Pancreas (tissue), 10 donors: ENCODE measurements around the gene ABCF3. TPM values are rescaled to one million over a fixed set of nuclear protein-coding genes. Genes with fewer than 3 reads are reported as not detected.

Experiments
- ATAC-seq, 4 donors: fragments of 200-7000 bp; cut with Tn5 transposase; one replicate each; pipeline versions ENCODE4 v1.8.0 to v1.9.1; 2020; ENCODE audit warnings: mild to moderate bottlenecking in 4 of 4, moderate library complexity in 4 of 4
- DNase-seq, 6 donors: peaks; one replicate each; pipeline ENCODE4 v3.0.0-alpha.2; 2020
- FAIRE-seq: peaks from 2 replicates; lab custom pipeline; 2012; peaks lifted over from hg19 to GRCh38; lab: Jason Lieb, UNC
- H3K27ac ChIP-seq, 4 donors: fragments of 200-600 bp; sonication (generic); 1 replicate in 3 of 4; 2 replicates in 1 of 4; pipeline versions ENCODE4 v1.5.0 to v1.8.0; 2020
- H3K27me3 ChIP-seq, 4 donors: fragments of 200-600 bp; one replicate each; pipeline ENCODE4 v1.8.0; 2021
- H3K36me3 ChIP-seq, 3 donors: fragments of 200-600 bp; sonication (generic) in 1 of 3; one replicate each; pipeline versions ENCODE4 v1.5.0 to v1.8.0; 2020 to 2021
- H3K4me1 ChIP-seq, 3 donors: fragments of 200-600 bp; one replicate each; pipeline ENCODE4 v1.8.0; 2021
- H3K4me3 ChIP-seq, 4 donors: fragments of 200-600 bp; sonication (generic) in 2 of 4; one replicate each; pipeline versions ENCODE4 v1.5.0 to v1.8.0; 2020 to 2021
- H3K9me3 ChIP-seq, 4 donors: fragments of 200-600 bp; one replicate each; pipeline ENCODE4 v1.8.0; 2021
- WGBS, 2 donors: extraction: QIAGEN DNeasy Blood & Tissue Kit; methylation state at CpG; one replicate each; pipeline ENCODE4 v1.1.7; 2013; 5-methylcytosine and 5-hydroxymethylcytosine counted together
- intact Hi-C, 3 donors: fragments of 100-400 bp; cut with DNase I; formaldehyde crosslinking; loops; one replicate each; pipeline versions ENCODE4 v1.11.1 to v1.14.2; 2022
- polyA plus RNA-seq, 2 donors: library from polyadenylated mRNA; stranded (reverse); fragments of 200-250 nt; gene quantifications; one replicate each; pipeline ENCODE4 v1.2.3, GENCODE V29; 2013
- total RNA-seq, 6 donors: library from RNA; stranded (reverse); fragmentation: NEBNext Ultra II Directional in 4 of 6; extraction: Animal tissue kit (Norgen Biotek cat#: 25700) in 4 of 6; gene quantifications; one replicate each; pipeline versions ENCODE4 v1.2.1 to v1.2.4, GENCODE V29; 2021 to 2023
- TF ChIP-seq, protein P1 (sequence below), 4 donors: fragments of 200-600 bp; sonication (generic) in 3 of 4; IDR thresholded peaks; one replicate each; pipeline versions ENCODE4 v1.5.0 to v1.8.0; 2021; ENCODE audit warnings: antibody characterized with exemption in 4 of 4
- donor health status: healthy with polysubstance abuse.
- donor health status: DM: no; HTN: no; CAD: no; lungs with moderate emphysema.
- donor health status: DM: no; HTN: no; CAD: no.
- donor health status: control.
- donor health status: control.
- donor health status: Bipolar disorder and iron deficiency.
- donor health status: DM: yes; HTN: yes; CAD: no.
- donor health status: DM: no; HTN: no; CAD: no.
- donor health status: DM: no; HTN: no; CAD: no.
- donor health status: DM: yes; HTN: yes; CAD: no.

ABCF3 gene
- total and polyA plus RNA-seq, 8 donors, result 31.7 to 92.1 (median 42.1) TPM

DNA sequence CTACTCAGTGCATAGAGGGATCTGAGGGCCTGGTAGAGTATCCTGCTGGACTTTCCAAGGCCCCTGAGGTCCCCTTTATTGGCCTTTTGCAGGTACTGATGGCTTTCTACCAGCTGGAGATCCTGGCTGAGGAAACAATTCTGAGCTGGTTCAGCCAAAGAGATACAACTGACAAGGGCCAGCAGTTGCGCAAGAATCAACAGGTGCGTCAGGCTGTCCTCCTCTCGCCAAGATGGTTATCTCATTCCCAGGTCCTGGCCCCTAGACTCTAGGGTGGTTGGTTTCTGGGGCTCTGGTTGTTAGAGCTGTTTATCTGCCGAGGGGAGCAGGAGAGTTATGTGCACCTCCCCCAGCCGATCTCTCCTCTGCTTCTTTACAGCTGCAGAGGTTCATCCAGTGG, 41.5 kb upstream of the ABCF3 start:
- intact Hi-C loops, result loop anchor here in 2 of 3 donors (5.0 to 10.0 kb wide), 2 partner anchors 90 to 103 kb away; partner anchors contain the start of genes ALG3 (in 1 of the 2) and EEF1AKMT4 (in 1 of the 2)
- TF ChIP-seq, protein P1, sequence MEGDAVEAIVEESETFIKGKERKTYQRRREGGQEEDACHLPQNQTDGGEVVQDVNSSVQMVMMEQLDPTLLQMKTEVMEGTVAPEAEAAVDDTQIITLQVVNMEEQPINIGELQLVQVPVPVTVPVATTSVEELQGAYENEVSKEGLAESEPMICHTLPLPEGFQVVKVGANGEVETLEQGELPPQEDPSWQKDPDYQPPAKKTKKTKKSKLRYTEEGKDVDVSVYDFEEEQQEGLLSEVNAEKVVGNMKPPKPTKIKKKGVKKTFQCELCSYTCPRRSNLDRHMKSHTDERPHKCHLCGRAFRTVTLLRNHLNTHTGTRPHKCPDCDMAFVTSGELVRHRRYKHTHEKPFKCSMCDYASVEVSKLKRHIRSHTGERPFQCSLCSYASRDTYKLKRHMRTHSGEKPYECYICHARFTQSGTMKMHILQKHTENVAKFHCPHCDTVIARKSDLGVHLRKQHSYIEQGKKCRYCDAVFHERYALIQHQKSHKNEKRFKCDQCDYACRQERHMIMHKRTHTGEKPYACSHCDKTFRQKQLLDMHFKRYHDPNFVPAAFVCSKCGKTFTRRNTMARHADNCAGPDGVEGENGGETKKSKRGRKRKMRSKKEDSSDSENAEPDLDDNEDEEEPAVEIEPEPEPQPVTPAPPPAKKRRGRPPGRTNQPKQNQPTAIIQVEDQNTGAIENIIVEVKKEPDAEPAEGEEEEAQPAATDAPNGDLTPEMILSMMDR (IDR thresholded peaks at IDR 0.05), result no peak
- Histone ChIP-seq H3K4me3 (no peak overlapping the region), H3K4me1 (no peaks in the 10 kb centered on the region), H3K36me3 (peaks cover 0 to 53% (median 14%) of the 10 kb centered on the region in 3 donors), H3K27ac (no peak overlapping the region), H3K9me3 (no peaks in the 10 kb centered on the region), H3K27me3 (no peaks in the 10 kb centered on the region)
- no peak for ATAC-seq
- WGBS, 2 donors, result 61 to 65% methylated on average over 5 of the region's 5 CpGs
- no peak for FAIRE-seq
- no peak for DNase-seq

DNA sequence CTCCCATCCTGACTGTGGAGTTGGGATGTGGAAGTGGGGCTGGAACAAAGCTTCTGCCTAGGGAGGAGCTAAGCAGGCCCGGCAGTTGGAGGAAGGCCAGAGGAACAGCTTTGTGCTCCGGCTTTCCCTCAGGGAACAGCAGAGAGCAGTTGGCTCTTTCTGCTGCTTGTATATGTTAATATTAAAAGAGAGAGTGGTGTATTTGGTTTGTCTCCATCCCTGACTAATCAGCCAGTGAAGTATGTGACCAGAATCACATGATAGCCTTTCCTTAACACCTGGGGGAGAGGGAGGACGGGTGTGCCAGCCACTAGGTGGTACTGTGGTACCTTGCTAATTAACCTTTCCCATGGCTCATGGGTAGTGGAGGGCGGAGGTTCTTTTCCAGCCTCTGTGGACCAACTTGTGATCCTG, 40.9 kb upstream of the ABCF3 start:
- no peaks in the 10 kb centered on the region for H3K9me3 ChIP-seq
- FAIRE-seq (no peak), ATAC-seq (peak; percentile 84 to 99 (median 95)), DNase-seq (peak in 4 of 6 donors; percentile 59 to 71 (median 62))
- TF ChIP-seq, protein P1 (IDR thresholded peaks at IDR 0.05), result peak; percentile 13 to 28 (median 24)
- 21 to 26% methylated on average over 4 of the region's 4 CpGs for WGBS, 2 donors
- no peak overlapping the region for H3K4me3 ChIP-seq
- intact Hi-C loops, result loop anchor here in 1 of 3 donors (10.0 kb wide), 1 partner anchor 90 kb away; no protein-coding TSS in a partner anchor
- peaks cover 0 to 52% (median 14%) of the 10 kb centered on the region in 3 donors for H3K36me3 ChIP-seq
- H3K4me1 ChIP-seq, result no peaks in the 10 kb centered on the region
- H3K27ac ChIP-seq, result no peak overlapping the region
- no peaks in the 10 kb centered on the region for H3K27me3 ChIP-seq

DNA sequence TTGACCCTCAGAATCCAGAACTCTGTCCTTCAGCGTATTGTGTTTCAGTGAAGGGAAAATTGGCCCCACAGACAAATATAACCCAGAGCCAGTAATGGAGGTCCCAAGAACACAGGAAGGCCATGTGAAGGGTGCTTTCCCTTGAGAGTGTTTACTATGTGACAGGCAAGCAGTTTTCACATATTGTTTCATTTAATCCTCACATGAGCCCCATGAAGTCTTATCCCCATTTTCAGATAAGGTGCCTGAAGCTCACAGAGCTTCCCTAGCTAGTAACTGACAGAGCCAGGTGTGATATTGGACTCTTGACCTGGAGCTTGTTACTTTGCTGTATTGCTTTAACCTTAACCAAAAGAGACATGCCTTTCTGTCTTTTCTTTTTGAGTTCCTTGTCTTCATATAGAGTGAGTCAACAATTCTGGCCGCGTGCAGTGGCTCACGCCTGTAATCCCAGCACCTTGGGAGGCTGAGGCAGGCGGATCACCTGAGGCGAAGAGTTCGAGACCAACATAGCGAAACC, 40.2 kb upstream of the ABCF3 start:
- ATAC-seq (no peak), DNase-seq (no peak), FAIRE-seq (no peak)
- intact Hi-C loops, result loop anchor here in 1 of 3 donors (10.0 kb wide), 1 partner anchor 89 kb away; no protein-coding TSS in a partner anchor
- H3K4me1 ChIP-seq, result no peaks in the 10 kb centered on the region
- H3K4me3 ChIP-seq, result no peak overlapping the region
- WGBS, 2 donors, result 81 to 88% methylated on average over 8 of the region's 8 CpGs
- H3K9me3 ChIP-seq, result no peaks in the 10 kb centered on the region
- peaks cover 0 to 45% (median 9%) of the 10 kb centered on the region in 3 donors for H3K36me3 ChIP-seq
- no peaks in the 10 kb centered on the region for H3K27me3 ChIP-seq
- TF ChIP-seq, protein P1 (IDR thresholded peaks at IDR 0.05), result no peak
- H3K27ac ChIP-seq, result no peak overlapping the region

DNA sequence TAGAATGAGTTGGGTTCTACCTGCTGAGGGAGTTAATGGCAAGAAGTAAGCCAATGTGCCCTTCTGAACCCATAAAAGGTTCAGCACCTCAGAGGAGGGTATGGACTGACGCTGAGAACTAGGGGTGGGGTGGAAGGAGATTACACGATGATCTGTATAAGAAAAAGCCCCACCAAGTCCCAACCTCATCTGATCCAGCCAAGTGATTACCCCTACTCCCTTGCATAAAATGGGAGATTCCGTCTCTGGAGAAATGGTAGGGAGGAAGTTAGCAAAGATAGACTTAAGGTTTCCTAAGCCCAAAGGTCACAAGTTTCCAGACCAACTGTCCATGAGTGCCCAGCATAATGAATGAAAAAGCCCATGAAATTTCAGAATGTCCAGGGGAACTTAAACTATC, 37.9 kb upstream of the ABCF3 start:
- no peak for ATAC-seq
- WGBS, 2 donors, result 70 to 80% methylated on average over 3 of the region's 3 CpGs
- intact Hi-C loops, result loop anchor here in 1 of 3 donors (10.0 kb wide), 1 partner anchor 87 kb away; no protein-coding TSS in a partner anchor

More for the DNA sequence above, 37.9 kb upstream of the ABCF3 start:
- peaks cover 0 to 27% (median 2%) of the 10 kb centered on the region in 3 donors for H3K36me3 ChIP-seq
- DNase-seq (no peak), FAIRE-seq (no peak)
- TF ChIP-seq, protein P1 (IDR thresholded peaks at IDR 0.05), result no peak
- H3K4me1 ChIP-seq, result no peaks in the 10 kb centered on the region
- H3K9me3 ChIP-seq, result no peaks in the 10 kb centered on the region
- H3K4me3 ChIP-seq, result no peak overlapping the region
- H3K27me3 ChIP-seq, result no peaks in the 10 kb centered on the region
- no peak overlapping the region for H3K27ac ChIP-seq
